Astrocyte of the spinal cord (primary cell): ENCODE measurements around the gene CEP192.

Experiments used
- DNase-seq: peaks from one replicate; pipeline ENCODE4 v3.0.0; 2011; ENCODE audit warnings: low read depth, low spot score
- H3K4me3 ChIP-seq: 2 replicates; pipeline ENCODE4 v1.5.1; 2011; ENCODE audit warnings: low read depth, mild to moderate bottlenecking, low read length, moderate library complexity
- in situ Hi-C: cut with HindIII; loops from 2 replicates; pipeline ENCODE4 v1.10.0; 2017; ENCODE audit warnings: low sequenced_read_pairs
- TF ChIP-seq, protein P1 (sequence below): IDR thresholded peaks from 2 replicates; pipeline ENCODE4 v1.5.1; 2012; ENCODE audit warnings: low read depth, mild to moderate bottlenecking, low read length, inconsistent platforms

The CEP192 gene

DNA sequence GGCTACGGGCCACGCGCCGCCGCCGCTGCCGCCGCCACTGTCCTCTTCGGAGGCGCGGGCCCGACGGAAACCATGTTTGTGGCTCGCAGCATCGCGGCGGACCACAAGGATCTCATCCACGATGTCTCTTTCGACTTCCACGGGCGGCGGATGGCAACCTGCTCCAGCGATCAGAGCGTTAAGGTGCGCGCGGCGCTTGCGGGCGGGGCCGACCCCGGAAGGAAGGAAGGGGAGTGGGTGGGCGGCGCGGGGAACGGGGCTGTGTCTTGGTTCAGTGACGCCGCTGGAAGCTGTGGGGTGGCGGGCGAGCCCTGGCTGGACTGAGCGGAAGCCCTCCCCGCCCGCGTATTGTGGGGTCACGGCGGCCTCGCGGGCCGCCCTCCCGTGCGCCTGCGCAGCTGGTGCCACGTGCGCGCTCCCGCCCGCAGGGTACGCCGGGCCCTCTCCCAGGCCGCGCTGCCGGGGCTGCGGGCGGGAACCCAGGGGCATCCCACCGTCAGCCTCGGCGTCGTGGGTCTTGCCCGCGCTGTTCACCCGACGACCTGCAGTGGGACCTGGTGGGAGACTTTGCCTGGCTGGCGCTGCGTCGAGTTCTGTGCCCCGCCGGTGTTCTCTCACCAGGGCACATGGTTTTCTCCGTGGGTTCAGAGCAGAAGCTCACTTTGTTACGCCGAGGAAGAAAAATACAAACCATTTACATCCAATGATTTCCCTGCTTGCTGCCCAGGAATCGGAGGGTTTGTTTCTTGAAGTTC is 42.9 kb upstream of the CEP192 start:
- TF ChIP-seq, protein P1, sequence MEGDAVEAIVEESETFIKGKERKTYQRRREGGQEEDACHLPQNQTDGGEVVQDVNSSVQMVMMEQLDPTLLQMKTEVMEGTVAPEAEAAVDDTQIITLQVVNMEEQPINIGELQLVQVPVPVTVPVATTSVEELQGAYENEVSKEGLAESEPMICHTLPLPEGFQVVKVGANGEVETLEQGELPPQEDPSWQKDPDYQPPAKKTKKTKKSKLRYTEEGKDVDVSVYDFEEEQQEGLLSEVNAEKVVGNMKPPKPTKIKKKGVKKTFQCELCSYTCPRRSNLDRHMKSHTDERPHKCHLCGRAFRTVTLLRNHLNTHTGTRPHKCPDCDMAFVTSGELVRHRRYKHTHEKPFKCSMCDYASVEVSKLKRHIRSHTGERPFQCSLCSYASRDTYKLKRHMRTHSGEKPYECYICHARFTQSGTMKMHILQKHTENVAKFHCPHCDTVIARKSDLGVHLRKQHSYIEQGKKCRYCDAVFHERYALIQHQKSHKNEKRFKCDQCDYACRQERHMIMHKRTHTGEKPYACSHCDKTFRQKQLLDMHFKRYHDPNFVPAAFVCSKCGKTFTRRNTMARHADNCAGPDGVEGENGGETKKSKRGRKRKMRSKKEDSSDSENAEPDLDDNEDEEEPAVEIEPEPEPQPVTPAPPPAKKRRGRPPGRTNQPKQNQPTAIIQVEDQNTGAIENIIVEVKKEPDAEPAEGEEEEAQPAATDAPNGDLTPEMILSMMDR, result no peak
- peak overlapping the region; percentile 59 for H3K4me3 ChIP-seq
- in situ Hi-C loops, result no loop called here
- peak; percentile 97 for DNase-seq

DNA sequence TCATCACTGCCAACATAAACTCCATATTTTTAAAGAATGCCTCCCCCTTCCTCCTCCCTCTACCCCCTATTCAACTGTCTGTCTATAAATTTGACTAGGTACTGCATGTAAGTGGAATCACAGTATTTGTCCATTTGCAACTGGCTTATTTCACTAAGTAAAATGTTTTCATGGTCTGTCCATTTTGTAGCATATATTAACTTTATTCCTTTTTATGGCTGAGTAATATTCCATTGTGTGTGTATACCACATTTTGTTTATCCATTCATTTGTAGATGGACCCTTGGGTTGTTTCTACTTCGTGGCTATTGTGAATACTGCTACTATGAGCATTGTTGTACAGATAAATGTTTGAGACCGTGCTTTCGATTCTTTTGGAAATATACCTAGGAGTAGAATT is 32.7 kb upstream of the CEP192 start:
- no peak overlapping the region for H3K4me3 ChIP-seq
- no peak for DNase-seq
- in situ Hi-C loops, result no loop called here
- TF ChIP-seq, protein P1, result no peak

DNA sequence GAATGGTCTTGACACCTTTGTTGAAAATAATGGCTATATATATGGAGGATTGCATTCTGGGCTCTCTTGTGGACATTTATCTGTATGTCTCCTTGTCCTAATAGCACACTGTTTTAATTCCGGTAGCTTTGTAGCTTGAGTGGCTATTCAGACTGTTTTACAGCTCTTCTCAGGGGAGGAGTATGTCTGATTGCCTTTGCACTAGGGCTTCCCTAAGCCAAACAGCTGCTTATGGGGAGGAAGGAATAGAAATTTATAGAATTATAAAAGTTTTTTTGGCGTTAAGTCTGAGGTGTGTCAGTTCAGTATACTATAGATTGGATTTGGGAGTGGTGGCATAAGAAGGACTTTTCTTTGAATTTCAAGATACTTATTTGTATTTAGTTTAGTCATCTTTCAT is 30.8 kb upstream of the CEP192 start:
- H3K4me3 ChIP-seq, result no peak overlapping the region
- no peak for DNase-seq
- TF ChIP-seq, protein P1, result no peak
- in situ Hi-C loops, result no loop called here

DNA sequence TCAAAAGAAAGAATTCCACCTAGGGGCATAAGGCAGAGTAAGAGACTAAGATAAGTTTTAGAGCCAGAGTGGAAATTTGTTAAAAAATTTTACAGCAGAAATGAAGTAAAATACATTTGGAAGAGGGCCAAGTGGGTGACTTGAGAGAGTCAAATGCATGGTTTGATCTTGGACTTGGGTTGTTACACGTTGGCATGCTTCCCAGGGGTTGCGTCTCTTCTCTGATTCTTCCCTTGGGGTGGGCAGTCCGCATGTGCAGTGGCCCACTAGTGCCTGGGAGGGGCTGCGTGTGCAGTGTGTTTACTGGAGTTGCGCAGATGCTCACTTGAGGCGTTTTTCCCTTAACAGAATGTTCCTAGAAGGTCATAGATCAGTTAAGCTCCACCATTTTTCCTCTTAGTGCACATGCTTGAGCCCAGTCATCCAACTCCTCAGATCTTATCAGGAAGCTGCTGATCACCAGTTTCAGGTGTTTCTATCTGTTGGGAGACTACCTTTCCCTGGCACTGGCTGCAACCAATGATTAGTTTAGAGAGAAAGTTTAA is 30.2 kb upstream of the CEP192 start:
- in situ Hi-C loops, result no loop called here
- H3K4me3 ChIP-seq, result no peak overlapping the region
- TF ChIP-seq, protein P1, result no peak
- no peak for DNase-seq

DNA sequence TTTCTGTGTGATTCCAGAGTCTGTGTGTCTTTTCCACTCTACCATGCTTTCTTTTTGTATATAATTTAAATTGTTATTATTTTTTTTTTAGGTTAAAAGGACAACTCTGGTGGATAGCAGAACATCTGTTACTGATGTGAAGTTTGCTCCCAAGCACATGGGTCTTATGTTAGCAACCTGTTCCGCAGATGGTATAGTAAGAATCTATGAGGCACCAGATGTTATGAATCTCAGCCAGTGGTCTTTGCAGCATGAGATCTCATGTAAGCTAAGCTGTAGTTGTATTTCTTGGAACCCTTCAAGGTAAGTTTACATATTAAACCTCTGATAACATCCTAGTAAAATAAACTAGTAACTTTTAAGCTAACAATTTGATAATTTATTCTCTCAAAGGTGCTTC is 28.1 kb upstream of the CEP192 start:
- H3K4me3 ChIP-seq, result no peak overlapping the region
- TF ChIP-seq, protein P1, result no peak
- DNase-seq, result no peak
- in situ Hi-C loops, result no loop called here

DNA sequence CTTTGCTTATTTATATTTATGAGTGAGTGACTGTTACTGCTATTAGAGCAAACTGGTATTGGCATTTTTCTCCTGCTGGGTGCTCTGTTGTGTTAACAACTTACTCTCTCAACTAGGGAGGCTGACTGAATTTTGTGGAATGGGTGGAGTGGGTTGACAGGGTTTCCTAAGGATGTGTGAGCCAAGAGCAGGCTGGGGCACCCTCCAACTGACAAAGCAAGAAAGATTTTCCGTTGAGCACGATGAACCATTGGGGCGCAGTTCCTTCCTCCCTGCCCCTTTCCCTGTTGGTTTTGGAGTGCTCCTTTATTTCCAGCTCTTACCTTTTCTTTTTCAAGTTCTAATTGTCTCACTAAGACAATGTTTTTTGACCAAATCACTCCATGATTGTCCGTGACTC is 23.0 kb upstream of the CEP192 start:
- in situ Hi-C loops, result no loop called here
- no peak for DNase-seq
- TF ChIP-seq, protein P1, result no peak
- no peak overlapping the region for H3K4me3 ChIP-seq
